ENCODE results near the gene RPL5. TPM values are rescaled to one million over a fixed set of nuclear protein-coding genes. Genes with fewer than 3 reads are reported as not detected.

The RPL5 gene
- polyA plus RNA-seq, 1 donor, result 2,734 TPM

GRCh38 chr1:92870591-92870990 is 38.8 kb downstream of the RPL5 start:
- Histone ChIP-seq H3K9me3 (ENCODE audit: control insufficient read depth, low read depth, low read length) (peaks cover 4% of the 10 kb centered on the region), H3K27me3 (ENCODE audit: control insufficient read depth, insufficient read depth, low read length) (no peaks in the 10 kb centered on the region)
- no CpG with 5 or more reads among the region's 2 CpGs for WGBS (ENCODE audit: insufficient coverage, low lambda C conversion rate)

GRCh38 chr1:92872719-92873118 is 40.9 kb downstream of the RPL5 start:
- H3K36me3 ChIP-seq (ENCODE audit: control insufficient read depth, insufficient read depth, low read length), result peaks cover 2% of the 10 kb centered on the region
- no CpG with 5 or more reads among the region's 2 CpGs for WGBS (ENCODE audit: insufficient coverage, low lambda C conversion rate)

More at GRCh38 chr1:92870591-92870990, 38.8 kb downstream of the RPL5 start:
- Histone ChIP-seq H3K27ac (ENCODE audit: low read length) (no peak overlapping the region), H3K4me3 (ENCODE audit: low read length) (no peak overlapping the region), H3K4me1 (ENCODE audit: control insufficient read depth, insufficient read depth, low read length) (no peaks in the 10 kb centered on the region), H3K36me3 (ENCODE audit: control insufficient read depth, insufficient read depth, low read length) (peaks cover 2% of the 10 kb centered on the region)
- DNase-seq, result no peak

GRCh38 chr1:92874987-92875386 is 43.1 kb downstream of the RPL5 start:
- H3K27me3 ChIP-seq (ENCODE audit: control insufficient read depth, insufficient read depth, low read length), result no peaks in the 10 kb centered on the region
- WGBS (ENCODE audit: insufficient coverage, low lambda C conversion rate), result 59% methylated on average over 2 of the region's 2 CpGs
- H3K9me3 ChIP-seq (ENCODE audit: control insufficient read depth, low read depth, low read length), result peaks cover 4% of the 10 kb centered on the region
- no peak overlapping the region for H3K4me3 ChIP-seq (ENCODE audit: low read length)
- H3K36me3 ChIP-seq (ENCODE audit: control insufficient read depth, insufficient read depth, low read length), result peaks cover 2% of the 10 kb centered on the region
- H3K4me1 ChIP-seq (ENCODE audit: control insufficient read depth, insufficient read depth, low read length), result no peaks in the 10 kb centered on the region
- H3K27ac ChIP-seq (ENCODE audit: low read length), result no peak overlapping the region
- DNase-seq, result no peak

More at GRCh38 chr1:92872719-92873118, 40.9 kb downstream of the RPL5 start:
- no peaks in the 10 kb centered on the region for H3K4me1 ChIP-seq (ENCODE audit: control insufficient read depth, insufficient read depth, low read length)
- DNase-seq, result no peak
- no peak overlapping the region for H3K27ac ChIP-seq (ENCODE audit: low read length)
- no peaks in the 10 kb centered on the region for H3K27me3 ChIP-seq (ENCODE audit: control insufficient read depth, insufficient read depth, low read length)
- peaks cover 4% of the 10 kb centered on the region for H3K9me3 ChIP-seq (ENCODE audit: control insufficient read depth, low read depth, low read length)
- no peak overlapping the region for H3K4me3 ChIP-seq (ENCODE audit: low read length)

GRCh38 chr1:92876351-92876750 is 44.5 kb downstream of the RPL5 start:
- no peak overlapping the region for H3K4me3 ChIP-seq (ENCODE audit: low read length)
- WGBS (ENCODE audit: insufficient coverage, low lambda C conversion rate), result 94% methylated on average over 3 of the region's 4 CpGs
- no peak overlapping the region for H3K27ac ChIP-seq (ENCODE audit: low read length)

GRCh38 chr1:92877081-92877711 is 45.4 kb downstream of the RPL5 start:
- no peak for DNase-seq
- Histone ChIP-seq H3K27me3 (ENCODE audit: control insufficient read depth, insufficient read depth, low read length) (no peaks in the 10 kb centered on the region), H3K4me3 (ENCODE audit: low read length) (no peak overlapping the region), H3K36me3 (ENCODE audit: control insufficient read depth, insufficient read depth, low read length) (peaks cover 2% of the 10 kb centered on the region), H3K9me3 (ENCODE audit: control insufficient read depth, low read depth, low read length) (peaks cover under 1% of the 10 kb centered on the region), H3K27ac (ENCODE audit: low read length) (no peak overlapping the region), H3K4me1 (ENCODE audit: control insufficient read depth, insufficient read depth, low read length) (no peaks in the 10 kb centered on the region)
- WGBS (ENCODE audit: insufficient coverage, low lambda C conversion rate), result 54% methylated on average over 3 of the region's 4 CpGs

More at GRCh38 chr1:92876351-92876750, 44.5 kb downstream of the RPL5 start:
- Histone ChIP-seq H3K9me3 (ENCODE audit: control insufficient read depth, low read depth, low read length) (peaks cover 4% of the 10 kb centered on the region), H3K4me1 (ENCODE audit: control insufficient read depth, insufficient read depth, low read length) (no peaks in the 10 kb centered on the region), H3K27me3 (ENCODE audit: control insufficient read depth, insufficient read depth, low read length) (no peaks in the 10 kb centered on the region), H3K36me3 (ENCODE audit: control insufficient read depth, insufficient read depth, low read length) (peaks cover 2% of the 10 kb centered on the region)
- no peak for DNase-seq

GRCh38 chr1:92877792-92878191 is 46.0 kb downstream of the RPL5 start:
- H3K4me1 ChIP-seq (ENCODE audit: control insufficient read depth, insufficient read depth, low read length), result no peaks in the 10 kb centered on the region
- no peak overlapping the region for H3K4me3 ChIP-seq (ENCODE audit: low read length)
- 86% methylated on average over 1 of the region's 4 CpGs for WGBS (ENCODE audit: insufficient coverage, low lambda C conversion rate)
- H3K27ac ChIP-seq (ENCODE audit: low read length), result no peak overlapping the region
- H3K27me3 ChIP-seq (ENCODE audit: control insufficient read depth, insufficient read depth, low read length), result no peaks in the 10 kb centered on the region
- H3K36me3 ChIP-seq (ENCODE audit: control insufficient read depth, insufficient read depth, low read length), result peaks cover 2% of the 10 kb centered on the region
- no peak for DNase-seq
- no peaks in the 10 kb centered on the region for H3K9me3 ChIP-seq (ENCODE audit: control insufficient read depth, low read depth, low read length)

GRCh38 chr1:92879316-92879968 is 47.6 kb downstream of the RPL5 start:
- H3K27me3 ChIP-seq (ENCODE audit: control insufficient read depth, insufficient read depth, low read length), result no peaks in the 10 kb centered on the region
- H3K9me3 ChIP-seq (ENCODE audit: control insufficient read depth, low read depth, low read length), result no peaks in the 10 kb centered on the region
- DNase-seq, result no peak
- no peaks in the 10 kb centered on the region for H3K4me1 ChIP-seq (ENCODE audit: control insufficient read depth, insufficient read depth, low read length)
- H3K27ac ChIP-seq (ENCODE audit: low read length), result no peak overlapping the region
- H3K36me3 ChIP-seq (ENCODE audit: control insufficient read depth, insufficient read depth, low read length), result no peaks in the 10 kb centered on the region
- no CpG with 5 or more reads among the region's 4 CpGs for WGBS (ENCODE audit: insufficient coverage, low lambda C conversion rate)
- no peak overlapping the region for H3K4me3 ChIP-seq (ENCODE audit: low read length)

GRCh38 chr1:92881391-92881790 is 49.6 kb downstream of the RPL5 start:
- no peak overlapping the region for H3K27ac ChIP-seq (ENCODE audit: low read length)
- H3K9me3 ChIP-seq (ENCODE audit: control insufficient read depth, low read depth, low read length), result no peaks in the 10 kb centered on the region
- no peak overlapping the region for H3K4me3 ChIP-seq (ENCODE audit: low read length)
- DNase-seq, result no peak
- 100% methylated on average over 3 of the region's 3 CpGs for WGBS (ENCODE audit: insufficient coverage, low lambda C conversion rate)
- no peaks in the 10 kb centered on the region for H3K4me1 ChIP-seq (ENCODE audit: control insufficient read depth, insufficient read depth, low read length)
- H3K36me3 ChIP-seq (ENCODE audit: control insufficient read depth, insufficient read depth, low read length), result no peaks in the 10 kb centered on the region
- no peaks in the 10 kb centered on the region for H3K27me3 ChIP-seq (ENCODE audit: control insufficient read depth, insufficient read depth, low read length)

GRCh38 chr1:92882819-92883218 is 51.0 kb downstream of the RPL5 start:
- WGBS (ENCODE audit: insufficient coverage, low lambda C conversion rate), result no CpG with 5 or more reads among the region's 1 CpG
- Histone ChIP-seq H3K27ac (ENCODE audit: low read length) (no peak overlapping the region), H3K36me3 (ENCODE audit: control insufficient read depth, insufficient read depth, low read length) (no peaks in the 10 kb centered on the region), H3K27me3 (ENCODE audit: control insufficient read depth, insufficient read depth, low read length) (no peaks in the 10 kb centered on the region), H3K4me3 (ENCODE audit: low read length) (no peak overlapping the region), H3K4me1 (ENCODE audit: control insufficient read depth, insufficient read depth, low read length) (no peaks in the 10 kb centered on the region), H3K9me3 (ENCODE audit: control insufficient read depth, low read depth, low read length) (no peaks in the 10 kb centered on the region)
- DNase-seq, result no peak

GRCh38 chr1:92883297-92883696 is 51.5 kb downstream of the RPL5 start:
- H3K27ac ChIP-seq (ENCODE audit: low read length), result no peak overlapping the region
- H3K4me3 ChIP-seq (ENCODE audit: low read length), result no peak overlapping the region
- no peaks in the 10 kb centered on the region for H3K4me1 ChIP-seq (ENCODE audit: control insufficient read depth, insufficient read depth, low read length)
- no peaks in the 10 kb centered on the region for H3K36me3 ChIP-seq (ENCODE audit: control insufficient read depth, insufficient read depth, low read length)
- no peak for DNase-seq
- H3K27me3 ChIP-seq (ENCODE audit: control insufficient read depth, insufficient read depth, low read length), result no peaks in the 10 kb centered on the region
- no peaks in the 10 kb centered on the region for H3K9me3 ChIP-seq (ENCODE audit: control insufficient read depth, low read depth, low read length)

- Histone ChIP-seq H3K27me3 (ENCODE audit: control insufficient read depth, insufficient read depth, low read length) (no peaks in the 10 kb centered on the region), H3K36me3 (ENCODE audit: control insufficient read depth, insufficient read depth, low read length) (no peaks in the 10 kb centered on the region), H3K4me1 (ENCODE audit: control insufficient read depth, insufficient read depth, low read length) (no peaks in the 10 kb centered on the region), H3K4me3 (ENCODE audit: low read length) (no peak overlapping the region), H3K9me3 (ENCODE audit: control insufficient read depth, low read depth, low read length) (no peaks in the 10 kb centered on the region), H3K27ac (ENCODE audit: low read length) (no peak overlapping the region)
- no peak for DNase-seq
- WGBS (ENCODE audit: insufficient coverage, low lambda C conversion rate), result 100% methylated on average over 1 of the region's 1 CpG
Measured at GRCh38 chr1:92884195-92884594, 52.4 kb downstream of the RPL5 start.
